NCI-H1417 treated with DMSO at 0.1 percent for 48 hours (cell line): ENCODE measurements around the gene XXYLT1.

Experiments used
- DNase-seq: peaks from one replicate; lab custom pipeline; 2025; lab: John Stamatoyannopoulos, UW

XXYLT1 gene

GRCh38 chr3:195077611-195078540 is 193.1 kb downstream of the XXYLT1 start:
- DNase-seq, result no peak

- DNase-seq, result no peak
Observed at GRCh38 chr3:195076981-195077610, 193.9 kb downstream of the XXYLT1 start.

GRCh38 chr3:195075941-195076875 is 194.8 kb downstream of the XXYLT1 start:
- DNase-seq, result no peak

GRCh38 chr3:195075199-195075940 is 195.6 kb downstream of the XXYLT1 start:
- no peak for DNase-seq

- no peak for DNase-seq
Observed at GRCh38 chr3:195073866-195074860, 196.8 kb downstream of the XXYLT1 start.

- DNase-seq, result no peak
Observed at GRCh38 chr3:195072916-195073564, 197.9 kb downstream of the XXYLT1 start.

GRCh38 chr3:195071916-195072820 is 198.8 kb downstream of the XXYLT1 start:
- no peak for DNase-seq

GRCh38 chr3:195071011-195071728 is 199.8 kb downstream of the XXYLT1 start:
- no peak for DNase-seq

GRCh38 chr3:195070336-195070735 is 200.6 kb downstream of the XXYLT1 start:
- no peak for DNase-seq

GRCh38 chr3:195069501-195070251 is 201.3 kb downstream of the XXYLT1 start:
- DNase-seq, result no peak

- no peak for DNase-seq
Observed at GRCh38 chr3:195068084-195069080, 202.6 kb downstream of the XXYLT1 start.

GRCh38 chr3:195066441-195066841 is 204.5 kb downstream of the XXYLT1 start:
- no peak for DNase-seq

- DNase-seq, result no peak
Observed at GRCh38 chr3:195065864-195066185, 205.1 kb downstream of the XXYLT1 start.

- no peak for DNase-seq
Observed at GRCh38 chr3:195065142-195065863, 205.7 kb downstream of the XXYLT1 start.

GRCh38 chr3:195064300-195064931 is 206.5 kb downstream of the XXYLT1 start:
- DNase-seq, result no peak
